Body of pancreas (tissue), 4 donors: ENCODE measurements around the gene MCTP1.

ENCODE experiments used
- POLR2A ChIP-seq, 3 donors: fragments of 450-650 bp; IDR thresholded peaks; one replicate each; pipeline ENCODE4 v1.6.1; 2016; ENCODE audit warnings: antibody characterized with exemption in 3 of 3, mild to moderate bottlenecking in 2 of 3
- TF ChIP-seq, protein P1 (sequence below), 7 experiments: fragments of 450-650 bp in 4 of 7; fragments of 200-600 bp in 3 of 7; sonication (generic) in 3 of 7; IDR thresholded peaks; one replicate each; pipeline ENCODE4 v1.5.1; 2016 to 2019; ENCODE audit warnings: antibody characterized with exemption in 7 of 7

DNA sequence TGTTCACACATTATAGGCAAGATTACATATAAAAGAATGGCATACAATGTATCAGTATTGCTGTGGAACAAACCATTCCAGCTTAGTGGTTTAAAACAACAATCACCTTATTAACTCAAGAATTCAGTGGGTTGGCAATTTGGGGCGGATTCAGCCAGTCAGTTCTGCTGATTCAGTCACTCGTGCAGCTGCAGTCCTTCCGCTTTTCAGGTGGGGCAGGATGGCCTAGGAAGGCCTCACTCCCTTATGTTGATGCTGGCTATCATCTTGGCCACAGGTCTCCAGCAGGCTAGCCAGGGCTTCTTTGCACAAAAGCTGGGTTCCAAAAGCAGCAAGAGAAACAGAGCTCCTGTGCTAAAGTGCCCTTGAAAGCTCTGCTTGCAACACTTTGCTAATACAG is 150.6 kb downstream of the MCTP1 start:
- TF ChIP-seq, protein P1, sequence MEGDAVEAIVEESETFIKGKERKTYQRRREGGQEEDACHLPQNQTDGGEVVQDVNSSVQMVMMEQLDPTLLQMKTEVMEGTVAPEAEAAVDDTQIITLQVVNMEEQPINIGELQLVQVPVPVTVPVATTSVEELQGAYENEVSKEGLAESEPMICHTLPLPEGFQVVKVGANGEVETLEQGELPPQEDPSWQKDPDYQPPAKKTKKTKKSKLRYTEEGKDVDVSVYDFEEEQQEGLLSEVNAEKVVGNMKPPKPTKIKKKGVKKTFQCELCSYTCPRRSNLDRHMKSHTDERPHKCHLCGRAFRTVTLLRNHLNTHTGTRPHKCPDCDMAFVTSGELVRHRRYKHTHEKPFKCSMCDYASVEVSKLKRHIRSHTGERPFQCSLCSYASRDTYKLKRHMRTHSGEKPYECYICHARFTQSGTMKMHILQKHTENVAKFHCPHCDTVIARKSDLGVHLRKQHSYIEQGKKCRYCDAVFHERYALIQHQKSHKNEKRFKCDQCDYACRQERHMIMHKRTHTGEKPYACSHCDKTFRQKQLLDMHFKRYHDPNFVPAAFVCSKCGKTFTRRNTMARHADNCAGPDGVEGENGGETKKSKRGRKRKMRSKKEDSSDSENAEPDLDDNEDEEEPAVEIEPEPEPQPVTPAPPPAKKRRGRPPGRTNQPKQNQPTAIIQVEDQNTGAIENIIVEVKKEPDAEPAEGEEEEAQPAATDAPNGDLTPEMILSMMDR (IDR thresholded peaks at IDR 0.05) = no peak
- no peak for TF ChIP-seq POLR2A (IDR thresholded peaks at IDR 0.05)
